OCI-LY3 (cell line): ENCODE data around the gene ALKBH4.

Experiments used
- CTCF ChIP-seq: fragments of 200-600, 300-600 bp; sonication (generic); IDR thresholded peaks from 2 replicates; pipeline ENCODE4 v1.5.1; 2014; ENCODE audit warnings: antibody characterized with exemption, low read length, low read depth
- EZH2phosphoT487 ChIP-seq: fragments of 200-600 bp; shearing (Covaris generic); IDR thresholded peaks from 2 replicates; pipeline ENCODE4 v1.6.1; 2018; ENCODE audit warnings: antibody characterized with exemption, mixed run types, low read depth

- no peak for TF ChIP-seq CTCF
- TF ChIP-seq EZH2phosphoT487 = no peak
These were observed 9.1 kb downstream of the ALKBH4 start for GRCh38 chr7:102455596-102455995.
